GM18502 (cell line): ENCODE measurements around the gene MTFR1L.

Experiments used
- ATAC-seq: cut with Tn5 transposase; IDR thresholded peaks from one replicate; pipeline ENCODE4 v1.9.1; 2021; ENCODE audit warnings: mild to moderate bottlenecking; ENCODE audit not compliant: unreplicated experiment, poor library complexity

MTFR1L gene

GRCh38 chr1:25819491-25820246 is at the start of gene MTFR1L:
MTFR1L (plus strand) TSS chr1:25819954; CDS start chr1:25823105, 3,151 bp downstream.
- peak; percentile 90 for ATAC-seq

GRCh38 chr1:25770541-25771220 is 49.1 kb upstream of the MTFR1L start:
- no peak for ATAC-seq

GRCh38 chr1:25771221-25772114 is 48.3 kb upstream of the MTFR1L start:
- no peak for ATAC-seq

- ATAC-seq: no peak
Observed at GRCh38 chr1:25772164-25772563, 47.6 kb upstream of the MTFR1L start.

GRCh38 chr1:25772692-25773245 is 47.0 kb upstream of the MTFR1L start:
- no peak for ATAC-seq

- no peak for ATAC-seq
Observed at GRCh38 chr1:25773441-25774125, 46.2 kb upstream of the MTFR1L start.

GRCh38 chr1:25774206-25774803 is 45.4 kb upstream of the MTFR1L start:
- ATAC-seq: no peak

GRCh38 chr1:25774921-25775771 is 44.6 kb upstream of the MTFR1L start:
- ATAC-seq: no peak

- ATAC-seq: no peak
Observed at GRCh38 chr1:25779388-25779787, 40.4 kb upstream of the MTFR1L start.

GRCh38 chr1:25779894-25780293 is 39.9 kb upstream of the MTFR1L start:
- ATAC-seq: no peak

- ATAC-seq: no peak
Observed at GRCh38 chr1:25780318-25781129, 39.2 kb upstream of the MTFR1L start.

GRCh38 chr1:25781130-25781433 is 38.7 kb upstream of the MTFR1L start:
- ATAC-seq: no peak

- no peak for ATAC-seq
Observed at GRCh38 chr1:25782608-25783201, 37.0 kb upstream of the MTFR1L start.

- no peak for ATAC-seq
Observed at GRCh38 chr1:25784575-25785051, 35.1 kb upstream of the MTFR1L start.

- ATAC-seq: no peak
Observed at GRCh38 chr1:25785333-25786067, 34.3 kb upstream of the MTFR1L start.

- no peak for ATAC-seq
Observed at GRCh38 chr1:25786887-25787759, 32.6 kb upstream of the MTFR1L start.
